K562 (cell line): ENCODE data around the gene GPATCH2L. TPM values are rescaled to one million over a fixed set of nuclear protein-coding genes. Genes with fewer than 3 reads are reported as not detected.

Experiments
- ATAC-seq: fragments of 200-7000 bp; cut with Tn5 transposase; 3 replicates; pipeline ENCODE4 v1.9.1; 2020; ENCODE audit warnings: moderate library complexity
- BruUV-seq: library from RNA; stranded (reverse); fragments of 400-500 nt; replicated peaks from 2 replicates; lab custom pipeline; 2021; lab: Mats Ljungman, UMichigan
- CTCF ChIA-PET: fragments of 300-600 bp; formaldehyde crosslinking; extraction: SDS; loops from one replicate; lab custom pipeline; 2021; ENCODE audit warnings: low intra/inter-chr PET ratio; lab: Yijun Ruan, JAX
- POLR2A ChIA-PET: fragments of 300-600, 350-650 bp; sonication (Branson Sonifier 250); formaldehyde crosslinking; extraction: SDS; loops from one replicate; lab custom pipeline; 2021; ENCODE audit warnings: antibody characterized with exemption, inconsistent platforms; lab: Yijun Ruan, JAX
- DNase-seq, 4 experiments: peaks; one replicate each; pipeline versions ENCODE4 v3.0.0 to v3.0.0-alpha.2; 2011 to 2018; ENCODE audit warnings: low spot score in 3 of 4, mixed read lengths in 3 of 4; ENCODE audit errors: extremely low read depth in 1 of 4
- FAIRE-seq: peaks from 2 replicates; lab custom pipeline; 2011; peaks lifted over from hg19 to GRCh38; lab: Jason Lieb, UNC
- H2AFZ ChIP-seq: 2 replicates; pipeline ENCODE4 v1.6.0; 2011; ENCODE audit warnings: low read depth, low read length, control low read depth, inconsistent platforms
- H3K27ac ChIP-seq: fragments of 200-600 bp; 3 replicates; pipeline ENCODE4 v1.8.0; 2011; ENCODE audit warnings: low read depth, mild to moderate bottlenecking, control low read depth, inconsistent platforms, low read length, moderate library complexity, mixed read lengths; ENCODE audit errors: extremely low read depth
- H3K27me3 ChIP-seq, 2 experiments: fragments of 300-600 bp in 1 of 2; 2 replicates in 1 of 2; 3 replicates in 1 of 2; pipeline versions ENCODE4 v1.6.0 to v1.8.0; 2011; ENCODE audit warnings: inconsistent platforms in 2 of 2, low read length in 2 of 2, mild to moderate bottlenecking in 1 of 2, mixed read lengths in 1 of 2, moderate library complexity in 1 of 2; ENCODE audit not compliant: control insufficient read depth in 2 of 2, insufficient read depth in 2 of 2
- H3K36me3 ChIP-seq: fragments of 300-600 bp; 3 replicates; pipeline ENCODE4 v1.8.0; 2011; ENCODE audit warnings: mild to moderate bottlenecking, low read length, inconsistent platforms; ENCODE audit not compliant: control insufficient read depth, insufficient read depth
- H3K4me1 ChIP-seq, 2 experiments: fragments of 200-600 bp in 1 of 2; replicated peaks in 1 of 2; 2 replicates in 1 of 2; 3 replicates in 1 of 2; pipeline versions ENCODE4 v1.5.1 to v1.8.0; 2011; ENCODE audit warnings: inconsistent platforms in 2 of 2, low read length in 2 of 2, mild to moderate bottlenecking in 1 of 2, mixed read lengths in 1 of 2, moderate library complexity in 1 of 2; ENCODE audit not compliant: control insufficient read depth in 2 of 2, insufficient read depth in 2 of 2
- H3K4me2 ChIP-seq: 2 replicates; pipeline ENCODE4 v1.6.1; 2011; ENCODE audit warnings: low read length, control low read depth, inconsistent platforms, mixed read lengths; ENCODE audit not compliant: insufficient read depth
- H3K4me3 ChIP-seq: fragments of 200-600 bp; sonication (generic), shearing (Covaris generic); 2 replicates; pipeline ENCODE4 v1.5.1; 2016; ENCODE audit warnings: control low read depth, inconsistent platforms
- H3K79me2 ChIP-seq: fragments of 200-600 bp; 3 replicates; pipeline ENCODE4 v1.8.0; 2011; ENCODE audit warnings: low read length, inconsistent platforms; ENCODE audit not compliant: control insufficient read depth, insufficient read depth
- H3K9ac ChIP-seq, 2 experiments: 2 replicates each; pipeline versions ENCODE4 v1.6.0 to v1.6.1; 2011; ENCODE audit warnings: low read depth in 2 of 2, low read length in 2 of 2, control low read depth in 1 of 2, inconsistent platforms in 1 of 2, mild to moderate bottlenecking in 1 of 2, mixed read lengths in 1 of 2; ENCODE audit not compliant: insufficient read depth in 1 of 2
- H3K9me1 ChIP-seq: one replicate; pipeline ENCODE4 v1.6.0; 2011; ENCODE audit warnings: inconsistent platforms, mild to moderate bottlenecking, low read length, moderate library complexity; ENCODE audit not compliant: control insufficient read depth, insufficient read depth
- H3K9me3 ChIP-seq: replicated peaks from 2 replicates; pipeline ENCODE4 v1.5.1; 2011; ENCODE audit warnings: low read depth, low read length, inconsistent platforms; ENCODE audit not compliant: control insufficient read depth, insufficient read depth
- H4K20me1 ChIP-seq: replicated peaks from 2 replicates; pipeline ENCODE4 v1.6.1; 2011; ENCODE audit warnings: low read length, inconsistent platforms, mixed read lengths; ENCODE audit not compliant: control insufficient read depth, insufficient read depth
- PHB ChIP-seq: fragments of 250-450 bp; sonication (Bioruptor Pico); IDR thresholded peaks from 2 replicates; pipeline ENCODE4 v1.5.0; 2021
- PURB ChIP-seq: sonication (generic); formaldehyde crosslinking; IDR thresholded peaks from 2 replicates; pipeline ENCODE4 v1.9.0; 2021; ENCODE audit warnings: low read depth, mild to moderate bottlenecking, missing genetic modification reagents
- RB1 ChIP-seq: fragments of 450-650 bp; IDR thresholded peaks from 2 replicates; pipeline ENCODE4 v1.6.1; 2017; ENCODE audit warnings: low read depth, mild to moderate bottlenecking
- SETDB1 ChIP-seq: IDR thresholded peaks from one replicate; pipeline ENCODE4 v1.6.1; 2012; ENCODE audit warnings: low read length, control low read depth, inconsistent platforms
- ZNF507 ChIP-seq: conservative IDR thresholded peaks from 2 replicates; pipeline ENCODE4 v1.6.1; 2017; ENCODE audit warnings: missing genetic modification characterization, missing compliant biosample characterization
- WGBS: fragments of 100-300 bp; shearing (Covaris generic); methylation state at CpG from one replicate; pipeline ENCODE4 v1.1.6; 2016; ENCODE audit warnings: low coverage, mixed read lengths; ENCODE audit not compliant: insufficient coverage; ENCODE audit errors: missing lambda C conversion rate; 5-methylcytosine and 5-hydroxymethylcytosine counted together
- in situ Hi-C: fragments of 300-500 bp; cut with MboI; formaldehyde crosslinking; loops from 4 replicates; pipeline ENCODE4 v1.15.0; 2018; ENCODE audit warnings: inconsistent platforms, mixed read lengths
- intact Hi-C: fragments of 100-400 bp; cut with micrococcal nuclease; formaldehyde crosslinking; loops from 2 replicates; pipeline ENCODE4 v1.14.2; 2022
- polyA plus RNA-seq, 8 experiments: library from polyadenylated mRNA; depleted of rRNA in 4 of 8; stranded (reverse) in 5 of 8; unstranded in 3 of 8; fragments of >200 nt; fragmentation: Nextera tagmentation in 2 of 8; fragmentation: Illumina TruSeq in 1 of 8; extraction: Ambion mirVana in 2 of 8; extraction: Trizol in 1 of 8; gene quantifications; 2 replicates each; pipeline versions ENCODE4 v1.2.1 to v1.2.3, GENCODE V29; 2011 to 2014; ENCODE audit warnings: inconsistent platforms in 1 of 8, missing spikeins in 1 of 8
- total RNA-seq, 7 experiments: library from RNA; depleted of rRNA in 6 of 7; stranded (reverse); fragments of >200 nt in 6 of 7; fragmentation: Illumina TruSeq in 2 of 7; extraction: Trizol in 2 of 7; gene quantifications; 2 replicates each; pipeline versions ENCODE4 v1.2.1 to v1.2.3, GENCODE V29; 2011 to 2021; ENCODE audit warnings: low replicate concordance in 1 of 7
- TF ChIP-seq, protein P1 (sequence below): fragments of 250-450 bp; sonication (Bioruptor Pico); IDR thresholded peaks from 2 replicates; pipeline ENCODE4 v1.5.0; 2021; ENCODE audit warnings: mild to moderate bottlenecking, borderline replicate concordance

The GPATCH2L gene
- total and polyA plus RNA-seq, 9 of the 15 experiments (the other 6 are each of a cell fraction or from before 2014, with no cell fraction given) = 13.1 to 39.6 (median 20.0) TPM

DNA sequence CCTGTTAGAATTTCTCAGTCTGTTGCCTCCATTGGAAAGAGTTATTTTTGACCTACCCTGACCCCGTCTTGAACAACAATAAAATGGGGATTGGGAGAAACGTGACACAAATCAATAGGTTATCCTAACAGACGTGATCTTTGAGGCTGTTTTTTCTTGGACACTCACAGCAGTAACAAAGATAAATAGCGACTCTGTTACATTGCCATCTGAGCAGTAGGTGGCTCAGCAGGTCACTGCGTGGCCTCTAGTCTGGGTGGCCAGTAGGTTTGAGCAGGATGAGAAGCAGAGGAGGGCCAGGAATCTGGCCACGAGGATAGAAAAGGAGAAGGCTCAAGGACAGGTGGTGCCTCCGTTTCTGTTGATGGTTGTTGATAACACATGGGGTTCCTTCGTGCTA is 101.4 kb downstream of the GPATCH2L start:
- no peak for ATAC-seq
- POLR2A ChIA-PET = no interaction called here
- in situ Hi-C loops (no loop called here), intact Hi-C loops (no loop called here)
- no peak for DNase-seq
- Histone ChIP-seq H3K4me3 (no peak overlapping the region), H3K9me1 (no peaks in the 10 kb centered on the region), H3K9ac (no peak overlapping the region), H3K36me3 (no peaks in the 10 kb centered on the region), H3K4me2 (no peak overlapping the region), H3K27me3 (no peaks in the 10 kb centered on the region), H4K20me1 (no peaks in the 10 kb centered on the region), H2AFZ (no peak overlapping the region), H3K27ac (no peak overlapping the region), H3K79me2 (peaks cover 6% of the 10 kb centered on the region), H3K9me3 (no peaks in the 10 kb centered on the region), H3K4me1 (peaks cover 7 to 23% of the 10 kb centered on the region in 2 experiments; a peak in 4 of 5 replicates)
- CTCF ChIA-PET = no interaction called here
- no TSS peak for BruUV-seq
- no peak for FAIRE-seq
- TF ChIP-seq SETDB1 (no peak), PHB (CRISPR knock-in tag) (no peak), ZNF507 (tag) (no peak), RB1 (no peak), PURB (no peak)
- TF ChIP-seq, protein P1, sequence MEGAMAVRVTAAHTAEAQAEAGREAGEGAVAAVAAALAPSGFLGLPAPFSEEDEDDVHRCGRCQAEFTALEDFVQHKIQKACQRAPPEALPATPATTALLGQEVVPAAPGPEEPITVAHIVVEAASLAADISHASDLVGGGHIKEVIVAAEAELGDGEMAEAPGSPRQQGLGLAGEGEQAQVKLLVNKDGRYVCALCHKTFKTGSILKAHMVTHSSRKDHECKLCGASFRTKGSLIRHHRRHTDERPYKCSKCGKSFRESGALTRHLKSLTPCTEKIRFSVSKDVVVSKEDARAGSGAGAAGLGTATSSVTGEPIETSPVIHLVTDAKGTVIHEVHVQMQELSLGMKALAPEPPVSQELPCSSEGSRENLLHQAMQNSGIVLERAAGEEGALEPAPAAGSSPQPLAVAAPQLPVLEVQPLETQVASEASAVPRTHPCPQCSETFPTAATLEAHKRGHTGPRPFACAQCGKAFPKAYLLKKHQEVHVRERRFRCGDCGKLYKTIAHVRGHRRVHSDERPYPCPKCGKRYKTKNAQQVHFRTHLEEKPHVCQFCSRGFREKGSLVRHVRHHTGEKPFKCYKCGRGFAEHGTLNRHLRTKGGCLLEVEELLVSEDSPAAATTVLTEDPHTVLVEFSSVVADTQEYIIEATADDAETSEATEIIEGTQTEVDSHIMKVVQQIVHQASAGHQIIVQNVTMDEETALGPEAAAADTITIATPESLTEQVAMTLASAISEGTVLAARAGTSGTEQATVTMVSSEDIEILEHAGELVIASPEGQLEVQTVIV = no peak
- 48% methylated on average over 7 of the region's 8 CpGs for WGBS
